GM19240 (cell line): ENCODE results near the gene MRPS35.
A peak's percentile ranks its signal among the peaks of the same experiment; 100 is the strongest.

Source experiments
- DNase-seq: peaks from one replicate; pipeline ENCODE4 v3.0.0; 2011; ENCODE audit warnings: low spot score; ENCODE audit not compliant: insufficient read length

The MRPS35 gene

GRCh38 chr12:27710592-27711316, at the start of gene MRPS35:
Gene MRPS35 (plus strand): TSS chr12:27710832. CDS start chr12:27710844, 12 bp downstream.
- peak; percentile 45 for DNase-seq

DNA sequence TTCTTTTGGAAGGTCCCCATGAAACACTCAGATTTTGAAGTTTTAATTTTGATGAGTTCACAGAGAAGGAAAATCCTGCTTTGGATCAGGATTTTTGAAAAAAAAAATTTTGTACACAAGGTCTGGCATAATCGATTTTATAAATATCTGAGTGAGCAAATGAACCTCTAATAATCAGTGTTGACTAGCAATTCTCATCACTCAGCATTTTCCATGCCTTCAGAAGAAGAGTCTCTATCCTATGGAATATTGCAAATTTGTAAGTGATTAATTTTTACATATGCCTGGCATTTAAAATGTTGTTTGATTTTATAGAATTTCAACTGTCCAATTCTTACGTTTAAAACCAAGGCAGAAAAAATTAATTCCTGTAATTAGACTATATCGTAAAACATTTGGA, 44.9 kb upstream of the MRPS35 start:
- DNase-seq = no peak

DNA sequence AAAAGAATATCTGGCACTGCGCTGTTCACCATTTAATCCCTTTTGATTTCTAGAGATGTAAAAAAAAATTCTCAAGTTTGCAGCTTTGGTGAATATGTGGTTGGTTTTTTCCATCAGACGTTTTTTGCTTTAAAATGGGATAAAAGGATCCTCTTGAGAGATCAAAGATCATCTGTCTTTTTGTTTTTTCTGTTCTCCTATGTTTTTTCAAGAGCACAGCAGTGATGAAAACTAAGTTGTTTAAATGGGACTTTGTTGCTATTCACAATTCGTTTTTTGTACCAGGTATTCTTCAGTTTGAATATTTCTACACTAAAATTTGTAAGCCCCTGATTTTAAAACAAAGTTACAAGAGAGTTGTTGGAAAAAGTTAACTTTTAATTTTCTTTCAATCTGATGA, 44.1 kb upstream of the MRPS35 start:
- DNase-seq = no peak

DNA sequence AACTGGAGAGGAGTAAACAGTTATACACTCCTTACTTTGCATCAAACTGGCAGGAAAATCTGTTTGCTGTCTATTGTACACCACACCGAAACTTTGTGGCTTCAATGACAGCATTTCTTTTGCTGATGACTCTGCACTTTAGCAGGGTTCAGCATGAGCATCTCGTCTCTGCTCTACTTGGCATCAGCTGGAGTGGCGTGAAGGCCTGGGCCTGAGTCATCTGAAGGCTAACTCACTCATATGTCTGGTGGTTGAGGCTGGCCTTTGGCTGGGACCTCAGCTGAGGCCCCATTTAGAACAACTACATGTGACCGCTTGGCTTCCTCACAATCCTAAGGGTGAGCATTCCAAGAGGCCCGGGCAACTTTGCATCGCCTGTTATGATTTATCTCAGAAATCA, 43.1 kb upstream of the MRPS35 start:
- DNase-seq = no peak

DNA sequence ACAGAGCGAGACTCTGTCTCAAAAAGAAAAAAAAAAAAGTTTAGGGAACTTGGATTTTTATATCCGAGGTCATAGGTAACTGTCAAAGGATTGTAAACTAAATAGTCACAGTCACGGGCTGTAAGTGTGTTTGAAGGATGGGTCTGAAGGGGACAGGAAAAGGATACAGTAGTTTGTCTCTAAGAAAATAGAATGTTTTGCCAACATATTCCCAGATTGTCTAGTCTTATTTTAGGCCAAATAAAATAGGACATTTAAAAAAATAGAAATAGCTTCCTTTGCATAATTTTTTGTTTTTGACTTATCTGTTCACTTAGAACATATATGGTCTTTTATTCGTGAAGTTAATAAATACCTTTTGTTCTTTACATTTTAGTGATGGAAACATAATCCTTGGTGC, 38.6 kb upstream of the MRPS35 start:
- no peak for DNase-seq

DNA sequence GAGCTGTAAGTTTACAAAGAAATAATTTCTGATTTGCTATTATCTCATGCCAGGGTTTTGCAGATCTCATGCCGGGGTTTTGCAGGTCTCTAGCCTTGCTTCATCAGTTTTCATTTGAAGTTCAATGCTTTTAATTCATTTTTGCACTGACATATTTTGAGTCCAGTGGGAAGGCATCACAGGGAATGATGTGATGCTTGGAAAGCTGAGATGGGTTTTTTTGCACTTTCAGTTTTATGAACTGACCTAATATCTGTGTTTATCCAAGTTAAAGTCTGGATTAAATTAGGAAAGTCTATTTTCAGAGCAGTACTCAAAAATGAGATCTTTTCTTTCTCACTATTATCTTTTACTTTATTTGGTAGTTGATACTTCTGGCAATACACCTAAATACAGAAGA, 38.0 kb upstream of the MRPS35 start:
- DNase-seq = no peak

GRCh38 chr12:27673101-27673718, 37.4 kb upstream of the MRPS35 start:
- no peak for DNase-seq

DNA sequence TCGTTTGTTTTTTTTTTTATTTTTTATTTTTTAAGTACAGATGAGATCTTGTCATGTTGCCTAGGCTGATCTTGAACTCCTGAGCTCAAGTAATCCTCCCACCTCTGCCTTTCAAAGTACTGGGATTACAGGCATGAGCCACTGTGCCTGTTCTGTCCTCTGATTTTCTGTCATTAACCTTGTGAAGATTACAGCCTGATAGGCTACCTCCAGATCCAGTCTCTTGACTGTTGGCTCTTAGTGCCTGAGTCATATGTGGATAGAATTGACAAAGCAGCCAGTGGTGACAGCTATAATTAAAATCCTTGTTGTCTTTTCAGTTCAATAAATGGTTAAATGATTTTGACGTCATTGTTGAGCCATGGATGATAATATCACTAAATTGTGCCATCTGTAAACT, 35.6 kb upstream of the MRPS35 start:
- DNase-seq = no peak

DNA sequence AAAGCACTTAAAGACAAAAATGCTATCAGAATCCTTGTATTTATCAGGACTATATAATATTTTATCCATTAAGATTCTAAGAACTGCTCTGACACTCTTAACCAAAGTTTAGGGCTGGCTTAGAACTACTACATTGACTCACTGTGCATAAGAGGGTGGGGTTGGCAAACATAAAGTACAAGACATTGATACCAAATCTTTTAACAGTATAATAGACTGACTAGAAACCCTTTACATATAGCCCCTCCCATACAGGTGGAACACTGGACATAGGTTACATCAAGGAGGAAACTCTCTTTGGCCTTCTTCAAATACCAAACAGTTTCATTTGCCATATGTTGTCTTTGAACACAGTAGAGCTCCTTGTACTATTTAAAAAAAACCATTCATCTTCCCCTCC, 30.0 kb upstream of the MRPS35 start:
- DNase-seq = no peak

DNA sequence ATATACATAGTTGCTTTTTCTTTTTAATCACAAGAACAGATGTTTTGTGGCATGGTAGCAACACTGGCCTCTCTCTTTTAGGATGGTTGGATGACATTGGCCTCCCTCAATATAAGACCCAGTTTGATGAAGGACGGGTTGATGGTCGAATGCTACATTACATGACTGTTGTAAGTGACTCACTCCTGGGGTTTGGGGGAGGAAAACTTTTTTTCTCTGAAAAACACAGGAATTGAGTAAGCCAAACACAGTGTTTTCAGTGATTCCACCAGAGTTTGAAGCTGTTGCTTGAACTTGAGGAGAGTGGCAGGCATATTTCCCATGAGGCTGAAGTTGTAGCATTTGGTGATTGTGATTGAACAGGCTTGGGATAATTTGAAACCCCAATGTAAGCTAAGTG, 28.1 kb upstream of the MRPS35 start:
- no peak for DNase-seq

DNA sequence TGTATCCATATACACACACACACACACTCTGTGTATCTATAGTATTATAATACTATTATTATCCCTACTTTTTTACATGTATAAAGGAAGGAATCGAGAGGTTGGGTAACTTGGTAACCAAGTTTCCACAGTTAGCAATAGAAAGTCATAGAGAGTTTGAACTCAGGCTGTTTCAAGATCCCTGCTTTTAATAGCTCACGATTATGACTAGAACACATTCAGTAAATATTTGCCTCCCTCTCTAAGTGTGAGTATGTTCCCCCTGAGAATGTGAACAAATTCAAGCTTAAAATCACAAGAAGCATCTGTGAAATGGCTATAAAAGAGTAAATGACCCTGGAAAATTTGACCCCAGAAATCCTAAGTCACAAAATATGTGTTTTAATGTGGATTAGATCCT, 25.4 kb upstream of the MRPS35 start:
- DNase-seq = no peak

DNA sequence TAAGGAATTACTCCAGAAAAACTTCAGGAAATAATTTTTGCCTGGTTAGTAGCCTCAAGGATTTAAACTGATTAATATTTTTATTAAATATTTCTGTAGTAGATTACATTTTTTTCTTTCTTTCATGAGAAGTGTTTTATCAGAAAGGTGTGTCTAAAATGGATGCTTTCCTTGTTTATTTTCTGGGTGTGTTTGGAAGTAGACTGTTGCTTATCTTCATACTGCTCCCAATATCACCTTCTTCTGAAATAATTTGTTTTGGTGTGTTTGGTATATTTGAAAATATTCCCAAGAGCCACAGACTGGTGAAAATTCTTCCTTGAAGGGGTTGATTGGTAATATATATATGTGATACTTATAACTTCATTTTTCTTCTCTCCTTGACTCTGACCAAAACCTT, 24.5 kb upstream of the MRPS35 start:
- no peak for DNase-seq

DNA sequence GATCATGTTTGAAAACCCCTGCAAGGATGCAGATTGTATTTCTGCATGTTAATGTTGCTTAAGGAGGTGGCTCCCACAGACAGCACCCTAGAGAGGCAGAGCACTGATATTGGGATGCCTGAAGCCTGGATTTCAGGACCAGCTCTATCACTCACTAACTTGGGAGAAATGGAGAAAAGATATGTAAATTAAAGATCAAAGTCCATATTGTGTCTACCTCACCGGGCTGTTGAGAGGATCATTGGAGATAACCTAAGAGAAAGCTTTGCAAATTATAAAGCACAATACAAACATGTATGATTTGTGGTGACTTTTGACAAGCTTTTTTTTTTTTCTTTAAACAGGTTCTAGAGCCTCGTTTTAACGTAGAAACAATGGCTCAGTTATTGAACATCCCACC, 22.0 kb upstream of the MRPS35 start:
- no peak for DNase-seq

DNA sequence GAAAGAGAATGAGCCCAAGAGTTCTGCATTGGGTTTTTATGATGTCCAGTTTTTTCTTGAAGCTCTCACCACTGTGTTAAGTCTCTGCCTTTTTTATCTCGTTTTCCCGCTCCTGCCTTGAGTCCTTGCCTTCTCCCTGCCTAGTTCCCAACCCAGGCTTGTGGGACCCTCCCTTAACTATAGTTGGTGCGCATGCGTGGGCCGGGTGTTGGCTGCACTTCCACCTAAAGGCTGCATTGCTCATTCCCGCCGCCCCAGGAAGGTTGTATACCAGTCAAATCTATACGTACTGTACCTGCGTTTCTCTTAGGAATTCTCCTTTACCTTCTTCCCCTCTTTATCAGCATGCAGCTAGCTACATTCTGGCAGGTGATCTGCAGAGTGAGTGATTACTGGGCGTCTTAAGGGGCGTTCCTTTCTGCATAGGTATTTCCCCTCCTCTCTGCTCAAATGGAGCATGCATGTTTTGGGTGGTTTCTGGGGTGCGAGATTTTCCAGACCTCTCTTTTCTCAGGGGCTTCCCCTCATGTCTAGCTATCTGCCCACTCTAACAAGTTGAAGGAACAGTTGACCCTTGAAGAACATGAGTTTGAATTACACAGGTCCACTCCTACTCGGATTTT, 21.0 kb upstream of the MRPS35 start:
- DNase-seq = no peak

GRCh38 chr12:27693403-27693802, 17.2 kb upstream of the MRPS35 start:
- no peak for DNase-seq

GRCh38 chr12:27695556-27696292, 14.9 kb upstream of the MRPS35 start:
- no peak for DNase-seq

DNA sequence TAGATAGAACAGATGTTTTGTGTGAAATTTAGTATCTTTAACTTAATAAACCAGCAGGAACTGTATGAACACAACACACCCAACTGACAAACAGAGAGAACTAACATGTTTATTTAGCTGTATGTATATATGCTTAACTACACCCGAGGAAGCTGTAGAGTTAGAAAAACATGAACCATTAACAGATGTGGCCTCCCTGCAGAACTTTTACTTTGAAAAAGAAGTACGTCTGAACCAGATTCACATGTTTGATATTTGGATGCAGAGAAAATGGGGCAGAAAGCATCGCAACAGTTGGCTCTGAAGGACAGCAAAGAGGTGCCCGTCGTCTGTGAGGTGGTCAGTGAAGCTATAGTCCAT, 14.4 kb upstream of the MRPS35 start, which contains the start of gene REP15:
Gene REP15, plus strand, starts transcription at position 155 of the 360 bp plus-strand sequence. Its CDS starts 116 bp downstream, at position 271.
- no peak for DNase-seq

- DNase-seq = no peak
Measured at GRCh38 chr12:27696864-27697564, 13.6 kb upstream of the MRPS35 start.

GRCh38 chr12:27703720-27704452, 6.7 kb upstream of the MRPS35 start:
- DNase-seq = no peak

DNA sequence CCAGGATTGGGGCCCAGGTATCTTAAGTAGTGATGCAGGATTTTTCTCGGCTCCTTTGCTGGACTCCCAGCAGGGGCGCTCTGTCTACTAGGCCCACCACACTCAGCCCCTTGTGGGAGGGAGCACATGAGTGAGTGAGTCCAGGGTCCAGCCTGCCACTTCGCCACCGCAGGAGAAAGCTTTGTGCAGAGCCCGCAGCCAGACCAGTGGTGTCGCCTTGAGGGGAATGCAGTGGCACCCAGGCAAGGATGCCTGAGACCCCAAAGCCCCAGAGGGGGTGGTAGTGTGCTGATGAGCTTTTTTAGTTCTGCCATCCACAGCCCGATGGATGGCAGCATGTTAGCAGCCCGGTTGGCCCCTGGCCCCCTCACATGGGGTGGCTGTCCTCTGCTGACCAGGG, 5.4 kb upstream of the MRPS35 start:
- DNase-seq = no peak

- no peak for DNase-seq
Measured at GRCh38 chr12:27707216-27707615, 3.4 kb upstream of the MRPS35 start.
